Measurements from ENCODE around the gene SRSF3. TPM values are rescaled to one million over a fixed set of nuclear protein-coding genes. Genes with fewer than 3 reads are reported as not detected.

Gene SRSF3
- total and polyA plus RNA-seq, 5 donors = 137 to 185 (median 146) TPM

GRCh38 chr6:36636687-36637418, 42.7 kb downstream of the SRSF3 start:
- ATAC-seq (no peak), DNase-seq (peak in 1 of 3 donors; percentile 15)
- no peaks in the 10 kb centered on the region for H3K27me3 ChIP-seq (ENCODE audit: control insufficient read depth, insufficient read depth)
- 69% methylated on average over 12 of the region's 12 CpGs for WGBS
- no peak overlapping the region for H3K27ac ChIP-seq (ENCODE audit: low read length)
- no peak overlapping the region for H3K4me3 ChIP-seq (ENCODE audit: low read length)
- intact Hi-C loops (cut with DNase I) = no loop called here
- no peaks in the 10 kb centered on the region for H3K9me3 ChIP-seq (ENCODE audit: control insufficient read depth, low read length)
- H3K4me1 ChIP-seq (ENCODE audit: control insufficient read depth, insufficient read depth, low read length) = peaks cover 11% of the 10 kb centered on the region

GRCh38 chr6:36638579-36638978, 44.4 kb downstream of the SRSF3 start:
- peaks cover 13% of the 10 kb centered on the region for H3K4me1 ChIP-seq (ENCODE audit: control insufficient read depth, insufficient read depth, low read length)
- WGBS = 97% methylated on average over 3 of the region's 3 CpGs
- no peak overlapping the region for H3K27ac ChIP-seq (ENCODE audit: low read length)
- H3K9me3 ChIP-seq (ENCODE audit: control insufficient read depth, low read length) = no peaks in the 10 kb centered on the region
- H3K4me3 ChIP-seq (ENCODE audit: low read length) = no peak overlapping the region
- no peak for ATAC-seq
- no peaks in the 10 kb centered on the region for H3K27me3 ChIP-seq (ENCODE audit: control insufficient read depth, insufficient read depth)
- intact Hi-C loops (cut with DNase I) = no loop called here
- DNase-seq = no peak

GRCh38 chr6:36639171-36639808, 45.1 kb downstream of the SRSF3 start:
- no peak for DNase-seq
- intact Hi-C loops (cut with DNase I) = no loop called here

GRCh38 chr6:36641543-36641942, 47.4 kb downstream of the SRSF3 start:
- intact Hi-C loops (cut with DNase I) = no loop called here
- no peaks in the 10 kb centered on the region for H3K27me3 ChIP-seq (ENCODE audit: control insufficient read depth, insufficient read depth)
- ATAC-seq (no peak), DNase-seq (no peak)
- no peak overlapping the region for H3K27ac ChIP-seq (ENCODE audit: low read length)
- H3K9me3 ChIP-seq (ENCODE audit: control insufficient read depth, low read length) = no peaks in the 10 kb centered on the region
- H3K4me3 ChIP-seq (ENCODE audit: low read length) = no peak overlapping the region
- H3K4me1 ChIP-seq (ENCODE audit: control insufficient read depth, insufficient read depth, low read length) = peaks cover 4% of the 10 kb centered on the region
- 75% methylated on average over 3 of the region's 3 CpGs for WGBS

More at GRCh38 chr6:36639171-36639808, 45.1 kb downstream of the SRSF3 start:
- no peak for ATAC-seq
- Histone ChIP-seq H3K27ac (ENCODE audit: low read length) (no peak overlapping the region), H3K9me3 (ENCODE audit: control insufficient read depth, low read length) (no peaks in the 10 kb centered on the region), H3K4me3 (ENCODE audit: low read length) (no peak overlapping the region), H3K27me3 (ENCODE audit: control insufficient read depth, insufficient read depth) (no peaks in the 10 kb centered on the region), H3K4me1 (ENCODE audit: control insufficient read depth, insufficient read depth, low read length) (peaks cover 6% of the 10 kb centered on the region)
- WGBS = 88% methylated on average over 11 of the region's 11 CpGs

GRCh38 chr6:36642913-36643817, 49.0 kb downstream of the SRSF3 start:
- ATAC-seq = peak; percentile 91 to 96
- Histone ChIP-seq H3K27me3 (ENCODE audit: control insufficient read depth, insufficient read depth) (no peaks in the 10 kb centered on the region), H3K4me1 (ENCODE audit: control insufficient read depth, insufficient read depth, low read length) (peaks cover 4% of the 10 kb centered on the region), H3K4me3 (ENCODE audit: low read length) (no peak overlapping the region), H3K27ac (ENCODE audit: low read length) (no peak overlapping the region), H3K9me3 (ENCODE audit: control insufficient read depth, low read length) (no peaks in the 10 kb centered on the region)
- DNase-seq = peak; percentile 90 to 96 (median 91)
- intact Hi-C loops (cut with DNase I) = no loop called here
- WGBS = 36% methylated on average over 8 of the region's 8 CpGs

- H3K27ac ChIP-seq (ENCODE audit: low read length) = no peak overlapping the region
- no peak for DNase-seq
- peak in 1 of 2 donors; percentile 24 for ATAC-seq
- H3K4me1 ChIP-seq (ENCODE audit: control insufficient read depth, insufficient read depth, low read length) = peaks cover 4% of the 10 kb centered on the region
- intact Hi-C loops (cut with DNase I) = no loop called here
- 88% methylated on average over 4 of the region's 4 CpGs for WGBS
- H3K4me3 ChIP-seq (ENCODE audit: low read length) = no peak overlapping the region
- no peaks in the 10 kb centered on the region for H3K9me3 ChIP-seq (ENCODE audit: control insufficient read depth, low read length)
- H3K27me3 ChIP-seq (ENCODE audit: control insufficient read depth, insufficient read depth) = no peaks in the 10 kb centered on the region
Observed at GRCh38 chr6:36643977-36644376, 49.8 kb downstream of the SRSF3 start.

- DNase-seq = no peak
- WGBS = 84% methylated on average over 3 of the region's 3 CpGs
- H3K9me3 ChIP-seq (ENCODE audit: control insufficient read depth, low read length) = no peaks in the 10 kb centered on the region
- no peak overlapping the region for H3K27ac ChIP-seq (ENCODE audit: low read length)
- intact Hi-C loops (cut with DNase I) = no loop called here
- no peak overlapping the region for H3K4me3 ChIP-seq (ENCODE audit: low read length)
- H3K27me3 ChIP-seq (ENCODE audit: control insufficient read depth, insufficient read depth) = no peaks in the 10 kb centered on the region
- no peak for ATAC-seq
- H3K4me1 ChIP-seq (ENCODE audit: control insufficient read depth, insufficient read depth, low read length) = peaks cover 2% of the 10 kb centered on the region
Observed at GRCh38 chr6:36649086-36649485, 54.9 kb downstream of the SRSF3 start.

GRCh38 chr6:36649701-36650484, 55.7 kb downstream of the SRSF3 start:
- no peaks in the 10 kb centered on the region for H3K9me3 ChIP-seq (ENCODE audit: control insufficient read depth, low read length)
- peaks cover 2% of the 10 kb centered on the region for H3K4me1 ChIP-seq (ENCODE audit: control insufficient read depth, insufficient read depth, low read length)
- no peak overlapping the region for H3K27ac ChIP-seq (ENCODE audit: low read length)
- WGBS = 68% methylated on average over 13 of the region's 13 CpGs
- no peak overlapping the region for H3K4me3 ChIP-seq (ENCODE audit: low read length)
- no peaks in the 10 kb centered on the region for H3K27me3 ChIP-seq (ENCODE audit: control insufficient read depth, insufficient read depth)
- ATAC-seq (peak in 1 of 2 donors; percentile 15), DNase-seq (no peak)
- intact Hi-C loops (cut with DNase I) = no loop called here

- H3K27ac ChIP-seq (ENCODE audit: low read length) = no peak overlapping the region
- H3K4me3 ChIP-seq (ENCODE audit: low read length) = no peak overlapping the region
- H3K9me3 ChIP-seq (ENCODE audit: control insufficient read depth, low read length) = no peaks in the 10 kb centered on the region
- ATAC-seq (peak; percentile 36 to 61), DNase-seq (no peak)
- no peaks in the 10 kb centered on the region for H3K27me3 ChIP-seq (ENCODE audit: control insufficient read depth, insufficient read depth)
- H3K4me1 ChIP-seq (ENCODE audit: control insufficient read depth, insufficient read depth, low read length) = peaks cover 2% of the 10 kb centered on the region
- WGBS = 32% methylated on average over 2 of the region's 2 CpGs
- intact Hi-C loops (cut with DNase I) = no loop called here
Observed at GRCh38 chr6:36650848-36651478, 56.8 kb downstream of the SRSF3 start.
